ENCODE measurements around the gene CDKN2A.
"Not testable (repeated sequence)": the region's sequence is repeated elsewhere in the genome, so short reads cannot be mapped to it uniquely, and the experiment has no call there.

The CDKN2A gene

DNA sequence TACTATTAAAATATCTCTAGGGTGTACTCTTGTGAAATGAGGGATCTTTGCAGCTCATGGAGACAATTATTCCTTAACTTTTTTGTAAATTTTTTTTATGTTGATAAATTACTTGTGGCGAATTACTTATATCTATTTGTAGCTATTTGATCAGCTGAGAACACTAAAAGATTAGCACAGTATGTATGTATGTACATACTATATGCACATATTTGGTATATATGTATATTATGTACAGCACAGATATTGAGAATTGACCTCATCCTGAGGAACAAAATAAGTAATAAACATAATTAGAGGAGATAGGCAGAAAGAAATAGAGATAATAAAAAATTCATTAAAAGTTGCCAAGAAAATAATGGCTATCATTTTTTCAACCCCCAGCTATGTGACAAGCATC lies 11.8 kb downstream of the CDKN2A start:
- no peak for DNase-seq (ENCODE audit: low spot score)

DNA sequence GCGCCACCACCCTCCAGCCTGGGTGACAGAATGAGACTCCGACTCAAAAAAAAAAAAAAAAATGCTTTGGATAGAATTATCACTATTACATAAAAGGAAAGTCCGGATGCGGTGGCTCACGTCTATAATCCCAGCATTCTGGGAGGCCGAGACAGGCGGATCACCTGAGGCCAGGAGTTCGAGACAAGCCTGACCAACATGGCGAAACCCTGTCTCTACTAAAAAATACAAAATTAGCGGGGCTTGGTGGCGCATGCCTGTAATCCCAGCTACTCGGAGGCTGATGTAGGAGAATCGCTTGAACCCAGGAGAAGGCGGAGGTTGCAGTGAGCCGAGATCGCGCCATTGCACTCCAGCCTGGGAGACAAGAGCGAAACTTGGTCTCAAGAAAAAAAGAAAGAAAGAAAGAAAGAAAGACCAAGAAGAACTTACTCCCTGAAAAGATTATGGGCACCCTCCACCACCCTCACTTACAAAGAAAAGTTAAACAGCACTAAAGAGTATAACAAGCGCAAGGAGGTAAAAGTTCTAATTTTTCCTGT lies 17.8 kb downstream of the CDKN2A start:
- DNase-seq (ENCODE audit: low spot score), result no peak

DNA sequence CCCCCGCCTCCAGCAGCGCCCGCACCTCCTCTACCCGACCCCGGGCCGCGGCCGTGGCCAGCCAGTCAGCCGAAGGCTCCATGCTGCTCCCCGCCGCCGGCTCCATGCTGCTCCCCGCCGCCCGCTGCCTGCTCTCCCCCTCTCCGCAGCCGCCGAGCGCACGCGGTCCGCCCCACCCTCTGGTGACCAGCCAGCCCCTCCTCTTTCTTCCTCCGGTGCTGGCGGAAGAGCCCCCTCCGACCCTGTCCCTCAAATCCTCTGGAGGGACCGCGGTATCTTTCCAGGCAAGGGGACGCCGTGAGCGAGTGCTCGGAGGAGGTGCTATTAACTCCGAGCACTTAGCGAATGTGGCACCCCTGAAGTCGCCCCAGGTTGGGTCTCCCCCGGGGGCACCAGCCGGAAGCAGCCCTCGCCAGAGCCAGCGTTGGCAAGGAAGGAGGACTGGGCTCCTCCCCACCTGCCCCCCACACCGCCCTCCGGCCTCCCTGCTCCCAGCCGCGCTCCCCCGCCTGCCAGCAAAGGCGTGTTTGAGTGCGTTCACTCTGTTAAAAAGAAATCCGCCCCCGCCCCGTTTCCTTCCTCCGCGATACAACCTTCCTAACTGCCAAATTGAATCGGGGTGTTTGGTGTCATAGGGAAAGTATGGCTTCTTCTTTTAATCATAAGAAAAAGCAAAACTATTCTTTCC lies 19.3 kb downstream of the CDKN2A start:
- DNase-seq (ENCODE audit: low spot score), result no peak

DNA sequence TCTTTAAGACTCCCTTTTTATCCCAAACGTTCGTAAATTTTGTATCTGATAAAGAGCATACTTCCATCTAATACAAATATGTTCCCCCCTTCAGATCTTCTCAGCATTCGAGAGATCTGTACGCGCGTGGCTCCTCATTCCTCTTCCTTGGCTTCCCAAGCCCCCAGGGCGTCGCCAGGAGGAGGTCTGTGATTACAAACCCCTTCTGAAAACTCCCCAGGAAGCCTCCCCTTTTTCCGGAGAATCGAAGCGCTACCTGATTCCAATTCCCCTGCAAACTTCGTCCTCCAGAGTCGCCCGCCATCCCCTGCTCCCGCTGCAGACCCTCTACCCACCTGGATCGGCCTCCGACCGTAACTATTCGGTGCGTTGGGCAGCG lies 19.9 kb downstream of the CDKN2A start:
- DNase-seq (ENCODE audit: low spot score), result no peak

DNA sequence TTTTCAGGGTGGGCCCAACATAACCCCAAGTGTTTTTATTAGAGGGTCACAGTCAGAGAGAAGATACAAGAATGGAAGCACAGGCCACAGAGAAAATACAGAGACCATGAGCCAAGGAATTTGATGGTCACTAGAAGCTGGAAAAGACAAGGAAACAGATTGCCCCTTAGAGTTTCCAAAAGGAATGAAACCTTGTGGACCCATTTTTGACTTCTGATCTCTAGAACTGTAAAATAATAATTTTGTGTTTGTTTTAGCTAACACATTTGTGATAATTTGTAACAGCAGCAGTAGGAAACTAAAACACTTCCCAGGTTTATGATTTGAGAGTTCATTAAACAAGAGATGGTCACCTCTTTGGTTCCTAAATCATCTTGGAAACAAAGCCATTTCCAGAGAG lies 21.8 kb downstream of the CDKN2A start:
- no peak for DNase-seq (ENCODE audit: low spot score)

DNA sequence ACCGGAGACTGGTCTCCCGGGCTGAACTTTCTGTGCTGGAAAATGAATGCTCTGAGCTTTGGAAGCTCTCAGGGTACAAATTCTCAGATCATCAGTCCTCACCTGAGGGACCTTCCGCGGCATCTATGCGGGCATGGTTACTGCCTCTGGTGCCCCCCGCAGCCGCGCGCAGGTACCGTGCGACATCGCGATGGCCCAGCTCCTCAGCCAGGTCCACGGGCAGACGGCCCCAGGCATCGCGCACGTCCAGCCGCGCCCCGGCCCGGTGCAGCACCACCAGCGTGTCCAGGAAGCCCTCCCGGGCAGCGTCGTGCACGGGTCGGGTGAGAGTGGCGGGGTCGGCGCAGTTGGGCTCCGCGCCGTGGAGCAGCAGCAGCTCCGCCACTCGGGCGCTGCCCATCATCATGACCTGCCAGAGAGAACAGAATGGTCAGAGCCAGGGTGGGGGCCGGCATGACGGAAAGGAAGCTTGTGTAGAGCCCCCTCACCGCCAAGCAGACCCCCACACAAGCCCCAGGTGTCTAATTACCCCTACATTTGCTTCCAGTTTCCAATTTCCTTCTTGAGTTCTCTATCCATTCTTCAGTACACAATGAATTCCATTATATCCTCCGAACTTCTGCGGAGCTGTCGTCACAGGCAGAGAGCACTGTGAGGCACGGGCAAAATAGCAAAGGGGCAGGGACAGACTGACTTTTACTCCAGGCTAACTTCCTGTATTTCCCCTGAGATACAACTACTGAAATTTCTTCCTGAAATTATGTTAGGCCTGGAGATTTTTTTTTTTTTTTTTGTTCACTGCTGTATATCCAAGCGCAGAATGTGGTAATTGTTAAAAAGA lies 23.2 kb downstream of the CDKN2A start:
- DNase-seq (ENCODE audit: low spot score), result no peak

DNA sequence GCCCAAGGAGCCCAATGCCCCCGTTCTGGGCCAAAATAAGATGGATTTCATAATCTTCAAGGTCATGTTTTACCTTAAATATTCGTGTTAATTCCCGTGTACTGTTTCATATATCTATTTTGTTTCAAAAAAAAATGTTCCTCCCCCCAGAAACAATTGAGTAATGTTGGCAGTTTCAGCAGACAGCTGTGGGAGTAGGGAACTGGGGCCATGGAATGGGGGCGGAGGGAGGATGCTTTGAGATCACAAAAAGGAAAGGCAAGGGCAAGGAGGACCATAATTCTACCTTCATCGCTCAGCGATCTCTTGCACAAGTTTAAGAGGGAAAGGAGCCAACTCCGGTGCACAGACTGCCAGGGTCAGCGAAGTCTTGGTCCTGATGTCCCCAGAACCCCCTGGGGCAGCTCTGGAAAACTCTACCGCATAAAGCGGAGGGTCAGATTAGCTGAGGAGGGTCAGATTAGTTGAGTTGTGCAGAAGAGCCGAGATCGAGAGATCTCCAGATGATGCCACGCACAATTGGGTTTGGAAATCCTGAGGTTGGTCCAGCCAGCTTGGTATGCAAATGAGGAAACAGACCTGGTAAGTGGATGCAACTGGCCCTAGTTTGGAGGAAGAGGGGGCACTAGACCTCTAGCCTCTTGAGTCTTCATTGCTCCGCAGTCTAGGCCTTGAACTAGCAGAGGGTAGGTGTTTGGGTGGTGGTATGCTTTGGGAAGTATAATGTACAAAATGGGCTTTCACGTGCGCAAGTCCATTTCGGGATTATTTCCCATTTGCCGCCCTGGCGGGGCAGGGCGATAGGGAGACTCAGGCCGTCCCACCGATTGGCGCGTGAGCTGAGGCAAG lies 24.0 kb downstream of the CDKN2A start:
- DNase-seq (ENCODE audit: low spot score), result no peak

DNA sequence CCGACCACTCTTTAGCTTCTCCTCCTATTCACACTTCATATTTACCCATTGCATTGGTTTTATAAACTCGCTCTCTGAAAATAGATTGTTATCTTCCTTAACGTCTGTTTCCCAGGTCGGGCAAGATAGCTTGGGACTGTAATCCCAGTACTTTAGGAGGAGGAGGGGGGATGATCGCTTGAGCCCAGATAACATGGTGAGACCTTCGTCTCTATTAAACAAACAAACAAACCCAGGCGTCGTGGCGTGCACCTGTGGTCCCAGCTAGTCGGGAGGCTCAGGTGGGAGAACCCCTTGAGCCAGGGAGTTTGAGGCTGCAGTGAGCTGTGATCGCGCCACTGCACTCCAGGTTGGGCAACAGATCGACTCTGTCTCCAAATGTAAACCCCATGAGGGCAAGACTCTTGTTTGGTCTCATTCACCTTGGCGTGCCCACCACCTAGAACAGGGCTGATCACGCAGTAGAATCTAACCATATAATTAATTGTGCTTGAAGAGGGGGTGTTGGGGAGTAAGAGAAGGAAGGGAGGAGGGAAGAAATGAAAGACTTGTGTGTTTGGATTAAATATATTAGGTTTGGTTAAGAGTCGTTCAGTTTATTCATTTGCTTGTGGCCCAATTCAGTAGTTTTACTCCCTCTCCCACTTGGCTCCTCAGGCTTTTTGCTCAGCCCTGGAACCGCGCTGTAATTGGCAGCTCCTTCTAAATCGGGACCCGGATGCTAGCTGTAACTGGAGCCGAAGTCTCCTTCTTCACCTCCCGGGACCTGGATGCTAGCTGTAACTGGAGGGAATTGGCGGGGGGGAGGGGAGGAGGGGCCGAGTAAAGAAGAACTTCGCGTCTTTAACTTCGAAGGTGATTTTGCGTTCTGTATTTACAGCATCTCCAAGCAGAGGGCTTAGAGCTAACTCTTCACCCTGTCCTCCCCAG lies 24.9 kb downstream of the CDKN2A start:
- DNase-seq (ENCODE audit: low spot score), result no peak

DNA sequence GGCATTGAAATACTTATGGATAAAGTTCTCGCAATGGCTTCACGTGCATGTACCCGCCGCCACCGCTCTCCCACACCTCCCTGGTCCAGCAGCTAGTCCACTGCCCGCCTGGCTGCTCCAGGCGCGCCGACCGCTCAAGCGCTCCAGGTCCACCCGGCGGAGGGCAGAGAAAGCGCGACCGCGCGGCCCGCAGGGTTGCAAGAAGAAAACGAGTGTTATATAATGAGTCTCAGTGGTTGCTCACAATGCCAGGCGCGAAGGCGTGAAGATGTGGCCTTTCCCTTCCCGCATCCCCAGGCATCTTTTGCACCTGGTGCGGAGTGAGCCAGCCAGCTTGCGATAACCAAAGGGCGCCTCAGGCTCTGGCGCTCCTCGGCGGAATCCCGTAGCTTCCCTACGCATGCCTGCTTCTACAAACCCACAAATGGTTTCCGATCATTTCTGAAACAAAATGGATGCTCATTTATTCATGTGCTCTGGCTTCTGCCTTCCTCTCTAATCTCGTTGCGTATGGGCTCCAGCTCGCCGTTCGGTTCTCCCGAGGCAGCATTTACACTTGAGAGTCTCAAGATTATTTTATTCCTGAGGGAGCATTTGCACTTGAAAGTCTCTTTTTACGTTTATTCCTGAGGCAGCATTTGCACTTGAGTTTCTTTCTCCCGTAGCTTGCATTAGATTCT lies 25.7 kb downstream of the CDKN2A start:
- DNase-seq (ENCODE audit: low spot score), result no peak

DNA sequence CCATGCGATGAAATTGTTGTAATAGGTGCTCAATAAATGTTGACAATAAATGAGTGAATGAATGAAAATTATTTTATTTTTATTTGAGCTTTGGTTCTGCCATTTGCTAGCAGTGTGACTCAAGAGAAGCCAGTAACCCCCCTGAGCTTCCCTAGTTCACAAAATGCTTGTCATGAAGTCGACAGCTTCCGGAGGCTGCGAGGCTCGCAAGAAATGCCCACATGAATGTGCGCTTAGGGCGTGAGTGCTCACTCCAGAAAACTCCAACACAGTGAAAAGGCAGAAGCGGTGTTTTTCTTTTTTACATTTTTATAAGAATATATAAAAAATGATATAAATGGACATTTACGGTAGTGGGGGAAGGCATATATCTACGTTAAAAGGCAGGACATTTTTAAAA lies 26.5 kb downstream of the CDKN2A start:
- no peak for DNase-seq (ENCODE audit: low spot score)

DNA sequence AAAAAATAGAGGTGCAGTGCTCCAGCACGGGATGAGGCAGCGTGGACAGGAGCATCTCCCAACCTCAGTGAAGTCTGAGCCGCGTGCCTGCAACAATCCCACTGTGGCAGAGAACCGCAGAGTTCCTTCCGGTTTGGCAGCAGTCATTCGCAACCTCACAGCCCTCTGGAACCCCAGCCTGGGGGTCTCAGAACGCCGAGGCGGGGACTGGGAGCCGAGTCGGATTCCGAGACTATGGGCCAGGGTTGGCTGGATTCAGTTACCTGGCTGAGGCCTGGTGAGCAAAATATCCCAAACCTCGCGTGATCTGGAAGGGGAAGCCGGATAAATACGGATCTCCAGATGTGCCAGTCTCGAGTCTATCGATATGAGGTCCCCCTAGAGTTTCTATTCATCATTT lies 27.0 kb downstream of the CDKN2A start:
- DNase-seq (ENCODE audit: low spot score), result no peak

DNA sequence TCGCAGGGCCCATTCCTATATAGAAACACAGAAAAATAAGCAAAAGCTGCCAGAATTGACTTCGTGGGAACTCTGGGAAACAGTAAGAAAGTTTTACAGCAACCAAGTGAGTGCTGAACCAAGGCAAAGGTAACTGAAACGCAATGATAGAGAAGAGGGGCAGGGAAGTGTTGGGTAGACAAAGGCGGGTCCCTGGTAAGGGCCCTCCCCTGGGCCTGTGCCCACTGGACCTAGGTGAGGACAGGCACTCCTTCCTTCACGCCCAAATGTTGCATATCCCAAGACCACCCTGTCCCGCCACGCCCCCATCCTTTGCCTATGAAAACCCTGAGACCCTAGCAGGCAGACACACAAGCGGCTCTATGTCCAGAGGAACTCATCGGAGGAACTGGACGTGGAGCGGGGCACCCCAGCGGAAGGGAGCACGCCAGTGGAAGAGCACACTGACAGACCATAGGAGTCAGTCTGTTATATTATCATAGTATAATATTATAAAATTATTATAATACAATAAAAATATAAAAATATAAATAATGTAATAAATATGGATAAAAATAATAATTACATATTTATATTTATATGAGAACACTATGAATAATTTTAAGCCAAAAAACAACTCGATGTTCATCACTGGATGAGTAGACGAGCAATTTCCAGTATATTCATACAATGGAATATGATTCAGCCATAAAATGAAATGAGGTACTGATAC lies 27.9 kb downstream of the CDKN2A start:
- no peak for DNase-seq (ENCODE audit: low spot score)

DNA sequence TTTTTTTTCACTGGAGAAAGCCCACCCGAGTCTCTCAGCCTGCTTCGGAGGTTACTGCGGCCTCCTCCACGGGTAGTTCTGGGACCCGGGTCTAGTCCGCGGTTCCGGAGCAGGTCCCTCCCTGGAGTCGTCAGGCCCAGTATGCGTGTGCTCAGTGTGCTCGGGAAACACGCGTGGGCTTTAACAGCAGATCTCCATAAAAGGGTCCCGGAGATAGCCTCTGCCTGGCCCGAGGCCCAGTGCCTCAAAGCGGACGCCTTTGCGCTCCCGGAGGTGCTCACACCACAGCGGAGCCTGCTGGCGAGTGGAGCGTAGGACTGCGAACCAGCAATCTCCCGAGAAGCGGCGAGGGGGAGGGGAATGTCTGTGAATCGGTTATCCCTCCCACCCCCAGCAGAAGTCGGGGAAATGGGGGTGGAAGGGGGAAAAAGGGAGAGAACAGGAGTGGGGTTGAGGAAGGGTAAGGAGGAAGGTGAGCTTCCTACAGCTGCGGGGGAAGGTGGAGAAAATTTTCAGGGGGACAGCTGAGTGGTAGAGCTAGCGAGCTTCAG lies 28.7 kb downstream of the CDKN2A start:
- peak; percentile 47 for DNase-seq (ENCODE audit: low spot score)

DNA sequence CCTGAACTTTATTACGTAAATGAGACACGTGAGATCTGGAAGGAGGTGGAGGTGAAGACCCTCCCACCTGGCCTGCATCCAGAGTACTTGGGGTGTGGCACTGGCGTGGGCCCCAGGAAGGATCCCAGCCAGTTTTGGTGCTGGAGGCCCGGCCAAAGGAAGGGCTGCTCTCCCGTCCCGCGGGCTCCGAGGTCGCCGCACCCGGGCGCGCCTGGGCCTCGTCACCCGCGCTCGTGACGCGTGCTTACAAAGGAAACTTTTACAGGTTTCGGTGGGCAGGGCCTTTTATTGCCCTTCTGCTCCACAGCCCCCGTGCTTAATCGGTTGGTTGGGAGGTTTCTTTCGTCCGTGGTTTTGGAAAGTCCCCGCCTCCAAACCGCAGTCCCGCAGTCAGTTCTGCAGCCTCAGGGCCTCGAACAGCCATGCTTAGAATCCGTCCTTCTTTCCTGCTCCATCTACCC lies 29.2 kb downstream of the CDKN2A start:
- DNase-seq (ENCODE audit: low spot score), result peak; percentile 63

DNA sequence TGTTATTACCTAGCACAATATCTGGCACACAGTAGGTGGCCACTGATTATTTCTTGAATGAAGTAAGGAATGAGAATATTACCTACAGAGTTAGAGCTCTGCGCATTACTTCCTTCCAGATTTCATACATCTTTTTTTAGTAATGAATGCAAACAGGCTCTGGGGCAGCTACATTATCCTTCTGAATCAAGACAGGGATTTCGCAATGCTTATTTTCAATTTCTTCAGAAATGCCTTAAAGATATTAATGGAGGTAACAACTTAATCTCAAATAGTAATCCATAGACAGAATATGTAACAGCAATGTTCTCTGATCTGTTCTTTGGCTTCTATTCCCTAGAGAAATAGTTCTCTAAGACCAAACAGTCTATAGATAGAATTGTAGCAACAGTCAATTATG lies 32.6 kb downstream of the CDKN2A start:
- no peak for DNase-seq (ENCODE audit: low spot score)

DNA sequence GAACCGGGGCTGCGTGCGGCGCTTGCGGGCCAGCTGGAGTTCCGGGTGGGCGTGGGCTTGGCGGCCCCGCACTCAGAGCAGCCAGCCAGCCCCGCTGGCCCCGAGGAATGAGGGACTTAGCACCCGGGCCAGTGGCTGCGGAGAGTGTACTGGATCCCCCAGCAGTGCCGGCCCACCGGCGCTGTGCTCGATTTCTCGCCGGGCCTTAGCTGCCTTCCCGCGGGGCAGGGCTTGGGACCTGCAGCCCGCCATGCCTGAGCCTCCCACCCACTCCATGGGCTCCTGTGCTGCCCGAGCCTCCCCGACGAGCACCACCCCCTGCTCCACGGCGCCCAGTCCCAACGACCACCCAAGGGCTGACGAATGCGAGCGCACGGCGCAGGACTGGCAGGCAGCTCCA lies 34.9 kb downstream of the CDKN2A start:
- DNase-seq (ENCODE audit: low spot score), result not testable (repeated sequence)

DNA sequence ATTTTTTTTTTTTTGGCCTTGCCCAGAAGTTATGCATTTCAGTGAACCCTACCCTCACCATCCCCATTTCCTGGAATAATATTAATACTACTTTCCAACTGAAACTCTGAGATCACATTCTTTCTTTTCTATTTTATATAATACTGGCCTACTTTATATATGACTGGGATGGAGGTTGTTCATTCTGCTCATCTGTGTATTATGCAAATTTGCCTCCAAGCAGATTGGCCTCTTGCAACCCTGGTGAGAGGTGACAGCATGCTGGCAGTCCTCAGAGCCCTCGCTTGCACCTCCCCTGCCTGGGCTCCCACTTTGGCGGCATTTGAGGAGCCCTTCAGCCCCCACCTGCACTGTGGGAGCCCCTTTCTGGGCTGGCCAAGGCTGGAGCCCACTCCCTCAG lies 35.4 kb downstream of the CDKN2A start:
- no peak for DNase-seq (ENCODE audit: low spot score)

DNA sequence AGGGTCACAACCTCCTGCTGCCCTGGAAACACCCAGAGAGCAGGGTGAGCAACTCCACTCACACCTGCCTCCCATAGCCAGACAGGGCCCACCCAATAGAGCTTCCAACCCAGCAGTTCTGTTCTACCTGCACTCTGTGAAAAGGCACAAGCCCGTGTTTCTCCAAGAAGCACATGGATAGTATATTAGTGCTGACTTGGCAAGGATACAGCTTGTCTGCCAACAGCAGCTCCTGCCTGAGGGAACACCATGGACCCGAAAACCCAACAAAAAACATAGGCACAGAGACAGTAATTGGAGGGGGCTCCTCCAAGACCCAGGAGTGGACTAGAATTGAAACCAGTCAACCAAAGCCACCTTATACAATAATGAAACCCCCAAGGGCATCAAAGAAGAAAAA lies 48.6 kb downstream of the CDKN2A start:
- DNase-seq (ENCODE audit: low spot score), result no peak

DNA sequence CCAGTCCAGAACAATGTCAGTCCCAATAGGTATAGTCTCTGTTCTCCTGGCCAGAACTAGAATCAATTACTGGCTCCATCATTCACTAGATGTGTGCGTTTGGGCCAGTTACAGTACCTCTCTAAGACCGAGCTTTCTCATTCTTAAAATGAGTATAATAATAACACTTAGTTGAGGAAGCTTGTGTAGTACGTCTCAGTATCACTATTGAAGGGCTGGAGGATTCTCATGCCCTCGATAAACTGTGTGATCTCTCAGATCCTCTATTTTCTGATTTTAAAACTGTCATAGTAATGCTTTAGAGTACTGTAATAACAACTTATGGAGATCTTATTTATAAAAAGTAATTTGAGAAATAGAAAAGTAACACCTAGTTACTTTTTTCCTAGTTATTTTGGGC lies 50.7 kb downstream of the CDKN2A start:
- no peak for DNase-seq (ENCODE audit: low spot score)

Data from activated CD4-positive, alpha-beta T cell treated with anti-CD3 and anti-CD28 coated beads, Interleukin-2, Interleukin-4, amounts not matched to agents 100 ng/mL and 50 ng/mL, durations not matched to agents 16 hours and 8 hours (primary cell).